Liver (tissue), 9 donors: ENCODE measurements around the gene HOXD13. TPM values are rescaled to one million over a fixed set of nuclear protein-coding genes. Genes with fewer than 3 reads are reported as not detected.

Experiments
- DNase-seq: peaks from one replicate; pipeline ENCODE4 v3.0.0-alpha.2; 2017; ENCODE audit warnings: low spot score
- H3K27ac ChIP-seq, 2 donors: one replicate each; pipeline ENCODE4 v1.7.0; 2013; ENCODE audit warnings: inconsistent platforms in 2 of 2, low read length in 2 of 2, control low read depth in 1 of 2, low read depth in 1 of 2, mild to moderate bottlenecking in 1 of 2
- H3K27me3 ChIP-seq, 4 donors: one replicate each; pipeline versions ENCODE4 v1.6.1 to v1.7.0; 2013; ENCODE audit warnings: low read length in 3 of 4, inconsistent platforms in 1 of 4, mild to moderate bottlenecking in 1 of 4, moderate library complexity in 1 of 4; ENCODE audit not compliant: control insufficient read depth in 4 of 4, insufficient read depth in 4 of 4
- H3K36me3 ChIP-seq, 4 donors: one replicate each; pipeline versions ENCODE4 v1.6.1 to v1.7.0; 2013; ENCODE audit warnings: low read length in 3 of 4, mild to moderate bottlenecking in 3 of 4, low read depth in 1 of 4, moderate library complexity in 1 of 4; ENCODE audit not compliant: control insufficient read depth in 4 of 4, insufficient read depth in 3 of 4
- H3K4me1 ChIP-seq, 4 donors: one replicate each; pipeline versions ENCODE4 v1.6.1 to v1.7.0; 2013; ENCODE audit warnings: low read length in 3 of 4, mild to moderate bottlenecking in 3 of 4, moderate library complexity in 1 of 4; ENCODE audit not compliant: control insufficient read depth in 4 of 4, insufficient read depth in 4 of 4
- H3K4me3 ChIP-seq, 3 donors: one replicate each; pipeline versions ENCODE4 v1.6.1 to v1.7.0; 2013; ENCODE audit warnings: low read length in 3 of 3, control low read depth in 1 of 3, low read depth in 1 of 3, mild to moderate bottlenecking in 1 of 3
- H3K9ac ChIP-seq, 2 donors: one replicate each; pipeline ENCODE4 v1.7.0; 2013; ENCODE audit warnings: low read length in 2 of 2, mild to moderate bottlenecking in 2 of 2, moderate library complexity in 2 of 2, control low read depth in 1 of 2, low read depth in 1 of 2
- H3K9me3 ChIP-seq, 4 donors: one replicate each; pipeline versions ENCODE4 v1.6.1 to v1.7.0; 2013; ENCODE audit warnings: low read length in 3 of 4; ENCODE audit not compliant: control insufficient read depth in 4 of 4
- ATF3 ChIP-seq: IDR thresholded peaks from 2 replicates; pipeline ENCODE4 v1.6.1; 2016; ENCODE audit warnings: antibody characterized with exemption
- FOXA1 ChIP-seq: IDR thresholded peaks from 2 replicates; pipeline ENCODE4 v1.6.1; 2016; ENCODE audit warnings: antibody characterized with exemption
- FOXA2 ChIP-seq: IDR thresholded peaks from 2 replicates; pipeline ENCODE4 v1.6.1; 2016; ENCODE audit warnings: antibody characterized with exemption
- GABPA ChIP-seq, 2 donors: IDR thresholded peaks in 1 of 2; conservative IDR thresholded peaks in 1 of 2; 2 replicates each; pipeline ENCODE4 v1.6.1; 2016; ENCODE audit warnings: antibody characterized with exemption in 2 of 2, mild to moderate bottlenecking in 1 of 2, moderate library complexity in 1 of 2
- HNF4A ChIP-seq, 2 donors: conservative IDR thresholded peaks; 2 replicates each; pipeline ENCODE4 v1.6.1; 2016; ENCODE audit warnings: antibody characterized with exemption in 2 of 2, mild to moderate bottlenecking in 2 of 2
- HNF4G ChIP-seq: IDR thresholded peaks from 2 replicates; pipeline ENCODE4 v1.6.1; 2016; ENCODE audit warnings: antibody characterized with exemption
- JUND ChIP-seq, 2 donors: IDR thresholded peaks; 2 replicates each; pipeline ENCODE4 v1.6.1; 2016; ENCODE audit warnings: antibody characterized with exemption in 2 of 2
- MAX ChIP-seq: IDR thresholded peaks from 2 replicates; pipeline ENCODE4 v1.6.1; 2016; ENCODE audit warnings: antibody characterized with exemption
- NR2F2 ChIP-seq: IDR thresholded peaks from 2 replicates; pipeline ENCODE4 v1.6.1; 2016; ENCODE audit warnings: antibody characterized with exemption
- RAD21 ChIP-seq, 2 donors: IDR thresholded peaks; 2 replicates each; pipeline ENCODE4 v1.6.1; 2016; ENCODE audit warnings: antibody characterized with exemption in 2 of 2, mild to moderate bottlenecking in 2 of 2
- REST ChIP-seq: IDR thresholded peaks from 2 replicates; pipeline ENCODE4 v1.6.1; 2016; ENCODE audit warnings: antibody characterized with exemption, mild to moderate bottlenecking
- RXRA ChIP-seq, 2 donors: IDR thresholded peaks; 2 replicates each; pipeline ENCODE4 v1.6.1; 2017 to 2018; ENCODE audit warnings: antibody characterized with exemption in 2 of 2, mild to moderate bottlenecking in 1 of 2
- SP1 ChIP-seq: IDR thresholded peaks from 2 replicates; pipeline ENCODE4 v1.6.1; 2018; ENCODE audit warnings: antibody characterized with exemption, mild to moderate bottlenecking
- ZBTB33 ChIP-seq: IDR thresholded peaks from 2 replicates; pipeline ENCODE4 v1.6.1; 2016; ENCODE audit warnings: antibody characterized with exemption
- WGBS: extraction: QIAGEN DNeasy Blood & Tissue Kit; methylation state at CpG from one replicate; pipeline ENCODE4 v1.1.7; 2013; 5-methylcytosine and 5-hydroxymethylcytosine counted together
- polyA plus RNA-seq, 2 donors: library from polyadenylated mRNA; stranded (reverse) in 1 of 2; unstranded in 1 of 2; fragments of 200-250 nt in 1 of 2; fragments of >200 nt in 1 of 2; fragmentation: Nextera tagmentation in 1 of 2; extraction: Ambion mirVana in 1 of 2; gene quantifications; one replicate each; pipeline versions ENCODE4 v1.2.1 to v1.2.3, GENCODE V29; 2013 to 2015
- total RNA-seq, 2 donors: library from RNA; depleted of rRNA; stranded (reverse); fragments of >200 nt; gene quantifications; one replicate each; pipeline ENCODE4 v1.2.3, GENCODE V29; 2014
- donor health status: healthy.
- donor health status: healthy.
- donor health status: healthy.
- donor health status: healthy.
- donor health status: healthy.

HOXD13 gene
- total and polyA plus RNA-seq, 4 donors: not detected

- no peak overlapping the region for H3K4me3 ChIP-seq
- H3K36me3 ChIP-seq: no peaks in the 10 kb centered on the region
- peaks cover 10 to 64% (median 24%) of the 10 kb centered on the region in 4 donors for H3K27me3 ChIP-seq
- TF ChIP-seq RAD21 (IDR thresholded peaks at IDR 0.05): no peak
- no peak for TF ChIP-seq FOXA1
- DNase-seq: no peak
- 20% methylated on average over 4 of the region's 4 CpGs for WGBS
- H3K9me3 ChIP-seq: peaks cover 0 to 11% (median 0%) of the 10 kb centered on the region in 4 donors
- no peak overlapping the region for H3K27ac ChIP-seq
- H3K4me1 ChIP-seq: peaks cover 4 to 22% (median 11%) of the 10 kb centered on the region in 4 donors
- no peak overlapping the region for H3K9ac ChIP-seq
Observed at GRCh38 chr2:176134035-176134434, 41.5 kb downstream of the HOXD13 start.

GRCh38 chr2:176135035-176135440 is 42.5 kb downstream of the HOXD13 start:
- Histone ChIP-seq H3K4me3 (no peak overlapping the region), H3K9me3 (peaks cover 0 to 11% (median 0%) of the 10 kb centered on the region in 4 donors), H3K4me1 (peaks cover 5 to 19% (median 10%) of the 10 kb centered on the region in 4 donors), H3K27me3 (peaks cover 12 to 64% (median 27%) of the 10 kb centered on the region in 4 donors), H3K36me3 (no peaks in the 10 kb centered on the region), H3K27ac (no peak overlapping the region), H3K9ac (no peak overlapping the region)
- TF ChIP-seq RAD21 (IDR thresholded peaks at IDR 0.05) (peak in 1 of 2 donors; percentile 9), MAX (no peak), RXRA (IDR thresholded peaks at IDR 0.05) (no peak), ATF3 (no peak), SP1 (no peak), HNF4G (no peak), NR2F2 (no peak)
- DNase-seq: no peak

GRCh38 chr2:176136374-176137251 is 44.1 kb downstream of the HOXD13 start:
- Histone ChIP-seq H3K27me3 (peaks cover 11 to 55% (median 24%) of the 10 kb centered on the region in 4 donors), H3K36me3 (no peaks in the 10 kb centered on the region), H3K4me3 (peak overlapping the region in 1 of 3 donors; percentile 23), H3K9ac (no peak overlapping the region), H3K9me3 (peaks cover 0 to 4% (median 0%) of the 10 kb centered on the region in 4 donors), H3K27ac (no peak overlapping the region), H3K4me1 (peaks cover 9 to 24% (median 15%) of the 10 kb centered on the region in 4 donors)
- TF ChIP-seq JUND (IDR thresholded peaks at IDR 0.05): no peak
- TF ChIP-seq ATF3: no peak
- TF ChIP-seq FOXA1: no peak
- no peak for TF ChIP-seq RAD21 (IDR thresholded peaks at IDR 0.05)
- TF ChIP-seq FOXA2: no peak
- no peak for TF ChIP-seq GABPA (IDR thresholded peaks at IDR 0.05 in 1 of 2, conservative IDR thresholded peaks at IDR 0.05 in 1 of 2)
- no peak for TF ChIP-seq ZBTB33
- no peak for TF ChIP-seq NR2F2
- no peak for TF ChIP-seq HNF4A (conservative IDR thresholded peaks at IDR 0.05)
- no peak for TF ChIP-seq HNF4G
- no peak for TF ChIP-seq REST
- TF ChIP-seq SP1: no peak
- TF ChIP-seq MAX: no peak
- 6% methylated on average over 71 of the region's 71 CpGs for WGBS
- no peak for DNase-seq
